MG63 (cell line): Measurements from ENCODE around the gene GSTM4. TPM values are rescaled to one million over a fixed set of nuclear protein-coding genes. Genes with fewer than 3 reads are reported as not detected.
"Not testable (repeated sequence)": the region's sequence is repeated elsewhere in the genome, so short reads cannot be mapped to it uniquely, and the experiment has no call there.

Experiments
- DNase-seq: peaks from one replicate; pipeline ENCODE4 v3.0.0-alpha.2; 2020
- H3K27me3 ChIP-seq: fragments of 250-450 bp; sonication (Bioruptor Pico); 2 replicates; pipeline ENCODE4 v1.5.1; 2020; ENCODE audit warnings: mild to moderate bottlenecking, moderate library complexity
- H3K36me3 ChIP-seq: fragments of 250-450 bp; sonication (Bioruptor Pico); 2 replicates; pipeline ENCODE4 v1.5.1; 2020; ENCODE audit warnings: mild to moderate bottlenecking, moderate library complexity
- H3K4me3 ChIP-seq: fragments of 250-450 bp; sonication (Bioruptor Pico); 2 replicates; pipeline ENCODE4 v1.5.1; 2020; ENCODE audit warnings: mild to moderate bottlenecking, moderate library complexity
- H3K9me3 ChIP-seq: fragments of 250-450 bp; sonication (Bioruptor Pico); 2 replicates; pipeline ENCODE4 v1.5.1; 2020; ENCODE audit warnings: mild to moderate bottlenecking, moderate library complexity
- total RNA-seq: library from RNA; depleted of rRNA; stranded (reverse); fragments of >200 nt; shearing (Covaris generic); gene quantifications from 2 replicates; pipeline ENCODE4 v1.2.3, GENCODE V29; 2014; ENCODE audit warnings: low replicate concordance

The GSTM4 gene
- total RNA-seq, 1 experiment from 2014 or later: 33.5 TPM

- Histone ChIP-seq H3K36me3 (no peaks in the 10 kb centered on the region), H3K27me3 (no peaks in the 10 kb centered on the region), H3K4me3 (no peak overlapping the region), H3K9me3 (no peaks in the 10 kb centered on the region)
- DNase-seq: no peak
Observed at GRCh38 chr1:109644670-109645069, 11.2 kb upstream of the GSTM4 start.

- DNase-seq: no peak
- Histone ChIP-seq H3K36me3 (no peaks in the 10 kb centered on the region), H3K9me3 (no peaks in the 10 kb centered on the region), H3K27me3 (no peaks in the 10 kb centered on the region), H3K4me3 (no peak overlapping the region)
Observed at GRCh38 chr1:109649491-109649914, 6.4 kb upstream of the GSTM4 start.

DNA sequence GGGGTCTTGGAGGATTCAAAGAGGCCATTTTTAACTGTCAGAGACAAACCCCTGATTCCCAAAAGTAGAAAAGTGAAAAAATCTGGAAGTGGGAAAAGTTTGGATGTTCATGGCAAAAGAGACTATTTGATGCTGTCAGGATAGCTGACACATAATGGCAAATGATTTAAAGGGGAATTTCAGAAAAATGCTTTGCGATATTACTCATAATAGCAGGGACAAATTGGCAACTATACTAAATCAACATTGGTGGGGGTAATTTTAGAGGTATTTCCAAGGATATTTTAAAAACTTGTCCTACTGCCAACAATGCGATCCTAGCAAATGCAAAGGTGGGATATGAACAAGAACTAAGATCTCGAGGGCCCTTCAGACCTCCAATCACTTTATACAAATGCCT is 5.3 kb upstream of the GSTM4 start:
- DNase-seq: no peak

DNA sequence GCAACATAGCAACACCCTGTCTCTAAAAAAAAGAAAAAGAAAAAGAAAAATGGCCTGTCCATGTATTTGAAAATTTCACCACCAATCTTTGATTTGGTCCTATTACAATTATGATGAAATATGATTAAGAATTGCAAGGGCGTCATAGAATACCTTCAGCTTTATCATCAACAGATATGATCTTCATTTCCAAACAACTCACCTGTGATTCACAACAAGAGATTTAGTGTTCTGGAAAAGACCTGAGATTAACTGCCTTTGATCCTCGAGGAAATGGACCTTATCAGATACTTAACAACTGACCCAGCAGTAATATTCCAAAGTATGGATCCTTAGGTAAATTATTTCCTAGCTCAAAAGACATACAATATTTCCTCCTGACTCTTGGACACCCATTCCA is 3.5 kb upstream of the GSTM4 start:
- H3K4me3 ChIP-seq: no peak overlapping the region
- DNase-seq: no peak
- H3K9me3 ChIP-seq: no peaks in the 10 kb centered on the region
- no peaks in the 10 kb centered on the region for H3K27me3 ChIP-seq
- H3K36me3 ChIP-seq: no peaks in the 10 kb centered on the region

More for the DNA sequence above, 5.3 kb upstream of the GSTM4 start:
- Histone ChIP-seq H3K4me3 (no peak overlapping the region), H3K27me3 (no peaks in the 10 kb centered on the region), H3K9me3 (no peaks in the 10 kb centered on the region), H3K36me3 (no peaks in the 10 kb centered on the region)

DNA sequence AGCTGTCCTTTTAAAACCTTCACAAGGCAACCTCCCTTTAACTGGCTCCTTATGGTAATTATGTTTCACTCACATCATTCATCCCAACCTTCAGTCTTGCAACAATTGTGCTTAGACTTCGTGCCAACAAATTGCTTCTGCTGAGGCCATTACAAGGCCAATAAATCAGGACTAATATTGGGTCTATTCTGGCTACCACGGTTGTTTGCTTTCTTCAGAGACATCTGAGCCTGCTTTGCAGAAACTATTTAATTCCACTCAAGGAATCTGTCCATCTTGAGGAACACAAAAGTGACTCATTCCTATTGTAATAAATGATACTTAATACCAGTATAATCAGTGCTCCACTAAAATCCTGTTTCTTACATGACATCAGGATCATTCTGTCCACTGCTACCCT is 2.6 kb upstream of the GSTM4 start:
- H3K27me3 ChIP-seq: no peaks in the 10 kb centered on the region
- no peaks in the 10 kb centered on the region for H3K9me3 ChIP-seq
- H3K4me3 ChIP-seq: no peak overlapping the region
- H3K36me3 ChIP-seq: no peaks in the 10 kb centered on the region
- DNase-seq: no peak

GRCh38 chr1:109654519-109654918 is 1.4 kb upstream of the GSTM4 start:
- Histone ChIP-seq H3K27me3 (no peaks in the 10 kb centered on the region), H3K9me3 (no peaks in the 10 kb centered on the region), H3K36me3 (peaks cover 2% of the 10 kb centered on the region; the same call in 1 of the 2 replicates), H3K4me3 (no peak overlapping the region)
- no peak for DNase-seq

DNA sequence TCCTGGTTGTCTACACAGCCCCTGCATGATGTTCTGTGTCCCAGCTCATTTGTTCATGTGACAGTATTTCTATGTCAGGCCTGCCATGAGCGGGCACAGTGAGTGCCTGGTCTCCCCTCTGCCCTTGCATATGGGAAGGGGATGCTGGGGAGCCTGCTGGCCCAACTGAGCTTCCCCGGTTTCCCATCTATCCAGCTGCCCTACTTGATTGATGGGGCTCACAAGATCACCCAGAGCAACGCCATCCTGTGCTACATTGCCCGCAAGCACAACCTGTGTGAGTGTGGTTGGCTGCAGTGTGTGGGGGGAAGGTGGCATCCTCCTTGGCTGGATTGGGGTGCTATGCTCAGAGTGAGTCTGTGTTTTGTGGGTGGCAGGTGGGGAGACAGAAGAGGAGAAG is 1.5 kb downstream of the GSTM4 start:
- H3K9me3 ChIP-seq: no peaks in the 10 kb centered on the region
- no peak overlapping the region for H3K4me3 ChIP-seq
- no peak for DNase-seq
- no peaks in the 10 kb centered on the region for H3K27me3 ChIP-seq
- H3K36me3 ChIP-seq: peaks cover 2% of the 10 kb centered on the region; the same call in 1 of the 2 replicates

DNA sequence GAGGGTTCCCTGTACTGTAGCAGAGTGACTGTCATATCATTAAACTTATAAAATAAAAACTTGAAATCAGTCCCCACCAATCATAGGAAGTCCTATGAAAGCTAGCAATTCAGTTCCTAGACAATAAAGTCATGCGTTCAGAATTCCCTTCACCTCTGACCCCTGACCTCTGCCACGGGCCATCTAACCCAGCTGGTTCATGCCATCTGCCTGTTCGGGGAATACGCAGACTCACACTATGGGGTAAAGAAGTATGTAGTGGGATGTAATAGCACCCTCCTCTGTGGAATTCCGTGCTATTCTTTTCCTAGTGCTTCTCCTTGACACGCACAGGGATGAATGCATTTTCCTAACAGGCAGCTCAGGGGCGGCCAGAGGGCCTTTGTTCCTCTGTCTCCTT is 2.1 kb downstream of the GSTM4 start:
- H3K9me3 ChIP-seq: no peaks in the 10 kb centered on the region
- H3K4me3 ChIP-seq: no peak overlapping the region
- DNase-seq: no peak
- peaks cover 2% of the 10 kb centered on the region; the same call in 1 of the 2 replicates for H3K36me3 ChIP-seq
- H3K27me3 ChIP-seq: no peaks in the 10 kb centered on the region

GRCh38 chr1:109658533-109659042 is 2.7 kb downstream of the GSTM4 start:
- no peaks in the 10 kb centered on the region for H3K27me3 ChIP-seq
- H3K4me3 ChIP-seq: no peak overlapping the region
- H3K9me3 ChIP-seq: no peaks in the 10 kb centered on the region
- no peak for DNase-seq
- peaks cover 2% of the 10 kb centered on the region; the same call in 1 of the 2 replicates for H3K36me3 ChIP-seq

- H3K27me3 ChIP-seq: no peaks in the 10 kb centered on the region
- no peak overlapping the region for H3K4me3 ChIP-seq
- no peak for DNase-seq
- H3K36me3 ChIP-seq: peaks cover 2% of the 10 kb centered on the region; the same call in 1 of the 2 replicates
- no peaks in the 10 kb centered on the region for H3K9me3 ChIP-seq
Observed at GRCh38 chr1:109659145-109659544, 3.2 kb downstream of the GSTM4 start.

DNA sequence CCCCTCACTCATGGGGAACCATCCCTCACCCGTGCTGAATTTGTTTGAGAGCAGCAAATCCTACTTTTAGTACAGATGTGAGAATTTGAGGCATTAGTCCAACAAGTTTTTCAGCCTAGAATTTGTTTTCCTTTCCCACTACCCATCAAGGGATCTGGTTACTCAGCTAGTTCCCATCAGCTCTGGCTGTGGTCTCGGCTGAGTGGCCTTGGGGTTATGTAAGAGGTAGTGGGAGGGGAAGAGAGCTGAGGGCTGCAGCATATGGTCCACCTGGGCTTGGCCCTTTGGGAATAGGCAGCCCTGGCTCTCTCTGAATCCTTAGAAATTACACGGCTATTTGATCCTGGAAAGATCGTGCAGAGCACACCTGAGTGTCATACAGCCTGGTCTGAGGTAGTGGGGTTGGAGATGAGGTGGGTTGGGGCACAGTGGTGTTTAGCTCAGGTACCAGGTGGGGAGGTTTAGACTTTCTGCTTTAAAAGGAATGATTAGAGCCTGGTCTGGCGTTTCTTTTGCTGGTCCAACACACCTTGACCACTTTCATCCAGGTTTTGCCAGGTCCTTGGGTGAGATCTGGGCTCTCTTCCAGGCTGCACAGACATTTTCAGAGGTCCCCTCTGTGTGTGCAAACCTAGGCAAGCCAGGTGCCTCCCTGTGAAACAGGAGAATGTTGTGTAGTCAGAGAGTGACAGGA is 4.2 kb downstream of the GSTM4 start:
- DNase-seq: no peak
- Histone ChIP-seq H3K4me3 (no peak overlapping the region), H3K9me3 (no peaks in the 10 kb centered on the region), H3K27me3 (no peaks in the 10 kb centered on the region), H3K36me3 (peaks cover 2% of the 10 kb centered on the region; the same call in 1 of the 2 replicates)

- H3K9me3 ChIP-seq, H3K4me3 ChIP-seq, H3K36me3 ChIP-seq, DNase-seq, H3K27me3 ChIP-seq: not testable (repeated sequence)
Observed at GRCh38 chr1:109660691-109661026, 4.8 kb downstream of the GSTM4 start.

- H3K4me3 ChIP-seq: no peak overlapping the region
- H3K27me3 ChIP-seq: no peaks in the 10 kb centered on the region
- H3K9me3 ChIP-seq: no peaks in the 10 kb centered on the region
- no peak for DNase-seq
- peaks cover 2% of the 10 kb centered on the region; the same call in 1 of the 2 replicates for H3K36me3 ChIP-seq
Observed at GRCh38 chr1:109661391-109661790, 5.5 kb downstream of the GSTM4 start.

DNA sequence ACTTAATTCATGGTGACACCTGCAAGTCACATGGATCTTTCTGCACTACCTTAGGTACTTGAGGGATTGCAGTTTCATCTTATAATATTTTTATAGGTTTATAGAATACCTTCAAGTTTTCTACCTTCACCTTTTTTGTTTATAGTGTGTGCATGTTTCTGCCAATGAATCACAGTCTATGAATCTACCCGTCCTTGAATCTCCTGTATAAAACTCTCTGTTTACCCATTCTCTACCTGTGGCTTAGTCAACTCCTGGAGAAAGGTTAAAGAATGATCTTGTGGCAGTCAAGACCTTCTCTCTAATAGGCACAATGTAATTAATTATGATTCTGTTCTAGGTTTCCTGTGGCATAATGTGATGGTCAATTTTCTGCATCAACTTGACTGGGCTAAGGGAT is 8.8 kb downstream of the GSTM4 start:
- no peak overlapping the region for H3K4me3 ChIP-seq
- H3K27me3 ChIP-seq: no peaks in the 10 kb centered on the region
- no peaks in the 10 kb centered on the region for H3K9me3 ChIP-seq
- no peak for DNase-seq
- H3K36me3 ChIP-seq: no peaks in the 10 kb centered on the region; the same call in 1 of the 2 replicates

DNA sequence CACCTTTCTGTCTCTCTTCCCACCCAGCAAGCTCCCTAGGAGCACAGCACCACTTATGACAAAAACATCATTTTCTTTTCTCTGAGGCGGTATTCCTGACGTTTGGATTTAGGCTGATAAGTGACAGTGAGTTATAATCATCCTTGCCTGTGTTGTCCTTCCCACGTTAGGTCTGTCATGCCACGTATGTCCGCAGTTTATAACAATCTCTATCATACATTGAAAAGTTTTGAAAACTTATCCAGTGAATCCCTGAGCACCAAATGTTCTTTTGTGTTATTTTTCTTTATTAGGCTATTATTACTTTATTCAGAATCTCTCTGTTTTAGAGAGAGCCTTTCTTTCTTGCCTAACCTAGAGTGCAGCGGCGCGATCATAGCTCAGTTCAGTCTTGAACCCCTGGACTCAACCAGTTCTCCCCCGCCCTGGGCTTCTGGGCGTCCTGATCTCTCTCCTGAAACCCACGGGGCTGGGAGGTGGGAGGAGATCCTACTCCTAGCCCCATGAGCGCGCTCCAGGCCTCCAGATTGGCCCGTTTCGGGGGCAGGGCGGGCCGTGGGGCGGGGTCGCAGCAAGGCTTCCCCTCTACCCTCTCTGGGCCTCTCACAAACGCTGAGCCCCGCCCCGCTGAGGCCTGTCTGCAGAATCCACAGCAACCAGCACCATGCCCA is 11.7 kb downstream of the GSTM4 start, which contains the start of gene GSTM2:
TSS of gene GSTM2 (plus strand) at position 606 of the 671 bp plus-strand sequence. CDS start at position 665, 59 bp downstream.
- Histone ChIP-seq H3K4me3 (peak within 1 kb of the TSS; percentile 38), H3K27me3 (no peaks in the 10 kb centered on the region), H3K9me3 (no peaks in the 10 kb centered on the region), H3K36me3 (no peaks in the 10 kb centered on the region; the same call in 1 of the 2 replicates)
- DNase-seq: peak; percentile 99

- Histone ChIP-seq H3K27me3 (no peaks in the 10 kb centered on the region), H3K4me3 (peak overlapping the region; percentile 38), H3K9me3 (no peaks in the 10 kb centered on the region), H3K36me3 (no peaks in the 10 kb centered on the region; the same call in 1 of the 2 replicates)
- no peak for DNase-seq
Observed at GRCh38 chr1:109668123-109668775, 12.3 kb downstream of the GSTM4 start.
